ENCODE measurements around the gene TLR6. TPM values are rescaled to one million over a fixed set of nuclear protein-coding genes. Genes with fewer than 3 reads are reported as not detected.
A peak's percentile ranks its signal among the peaks of the same experiment; 100 is the strongest.

TLR6 gene, protein sequence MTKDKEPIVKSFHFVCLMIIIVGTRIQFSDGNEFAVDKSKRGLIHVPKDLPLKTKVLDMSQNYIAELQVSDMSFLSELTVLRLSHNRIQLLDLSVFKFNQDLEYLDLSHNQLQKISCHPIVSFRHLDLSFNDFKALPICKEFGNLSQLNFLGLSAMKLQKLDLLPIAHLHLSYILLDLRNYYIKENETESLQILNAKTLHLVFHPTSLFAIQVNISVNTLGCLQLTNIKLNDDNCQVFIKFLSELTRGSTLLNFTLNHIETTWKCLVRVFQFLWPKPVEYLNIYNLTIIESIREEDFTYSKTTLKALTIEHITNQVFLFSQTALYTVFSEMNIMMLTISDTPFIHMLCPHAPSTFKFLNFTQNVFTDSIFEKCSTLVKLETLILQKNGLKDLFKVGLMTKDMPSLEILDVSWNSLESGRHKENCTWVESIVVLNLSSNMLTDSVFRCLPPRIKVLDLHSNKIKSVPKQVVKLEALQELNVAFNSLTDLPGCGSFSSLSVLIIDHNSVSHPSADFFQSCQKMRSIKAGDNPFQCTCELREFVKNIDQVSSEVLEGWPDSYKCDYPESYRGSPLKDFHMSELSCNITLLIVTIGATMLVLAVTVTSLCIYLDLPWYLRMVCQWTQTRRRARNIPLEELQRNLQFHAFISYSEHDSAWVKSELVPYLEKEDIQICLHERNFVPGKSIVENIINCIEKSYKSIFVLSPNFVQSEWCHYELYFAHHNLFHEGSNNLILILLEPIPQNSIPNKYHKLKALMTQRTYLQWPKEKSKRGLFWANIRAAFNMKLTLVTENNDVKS
- total RNA-seq (2021; fragmentation: NEBNext Ultra II Directional; extraction: Animal tissue kit (Norgen Biotek cat#: 25700)), result 0.08 and 0.09 TPM in 2 replicates
- 0.02 TPM in 1 of 2 replicates, not detected in the other for polyA plus RNA-seq (2011; rRNA removed)
- polyA plus RNA-seq (2011; cell fraction: cytosol; rRNA removed), result 0.03 TPM
- 0.03 TPM for polyA plus RNA-seq (2011; cell fraction: nucleus; rRNA removed)
- polyA plus RNA-seq (2012, experiment 1 of 2), result 0.04 to 0.05 TPM (median 0.04 TPM) in 3 of 4 replicates, not detected in the other
- polyA plus RNA-seq (2012, experiment 2 of 2), result not detected
- polyA plus RNA-seq (2013, experiment 1 of 2), result 0.22 TPM
- 0.11 TPM for polyA plus RNA-seq (2013, experiment 2 of 2)
- 0.02 and 0.16 TPM in 2 replicates for polyA minus RNA-seq (2011; rRNA and poly(A)+ RNA removed)
- polyA minus RNA-seq (2011; cell fraction: cytosol; rRNA and poly(A)+ RNA removed), result not detected
- polyA minus RNA-seq (2011; cell fraction: nucleus; rRNA and poly(A)+ RNA removed), result not detected
- long read RNA-seq, experiment 1, result 0 reads
- long read RNA-seq, experiment 2, result 0 reads

DNA sequence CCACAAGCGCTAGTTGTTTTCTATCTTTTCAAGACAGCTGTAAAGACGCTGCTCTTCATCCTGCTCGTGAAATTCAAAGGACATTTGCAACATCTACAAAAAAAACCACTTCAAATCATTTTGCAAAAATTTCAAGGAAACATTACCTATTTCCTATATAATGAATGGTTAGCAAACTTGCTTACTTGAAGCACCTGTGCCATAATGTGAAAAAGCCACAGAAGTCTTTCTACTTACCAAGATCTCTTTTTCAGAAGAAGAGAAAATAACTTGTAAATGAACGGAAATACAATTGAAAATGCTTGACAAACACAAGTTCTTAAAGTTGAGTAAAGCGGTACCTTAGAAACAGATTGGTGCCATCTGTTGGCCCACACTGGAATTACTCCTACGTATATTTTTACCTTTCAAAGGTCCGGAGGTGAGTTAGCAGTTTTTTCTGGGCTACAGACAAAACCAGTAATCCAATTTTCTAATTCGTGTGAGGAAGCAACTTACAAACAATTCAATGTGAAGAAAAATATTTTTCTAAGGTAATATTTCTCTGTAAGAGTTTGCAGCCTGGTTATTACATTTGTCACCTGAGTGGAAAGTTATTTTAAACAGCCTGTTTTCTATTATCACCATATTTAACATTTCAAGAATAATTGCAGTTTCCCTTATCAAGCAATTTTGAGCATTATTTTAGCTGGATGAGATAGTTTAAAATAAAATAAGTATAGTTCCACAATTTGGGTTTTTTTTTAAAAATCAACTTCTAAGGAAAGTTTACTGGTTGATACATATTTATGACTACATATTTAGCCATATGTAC lies at the start of gene TLR6:
TLR6 (minus strand) TSS at position 294 of the 814 bp plus-strand sequence. CDS start 27,344 bp downstream, outside the sequence.
- FAIRE-seq (peak; percentile 87), DNase-seq (ENCODE audit: low read depth in 1 of 2, low spot score in 2 of 2) (peak in 1 of 2 experiments; percentile 63)
- Histone ChIP-seq H2BK12ac (ENCODE audit: low read depth, low read length) (no peak within 1 kb of the TSS), H3K23ac (ENCODE audit: insufficient read length) (no peak within 1 kb of the TSS), H2BK120ac (replicated peaks; ENCODE audit: low read depth, low read length) (no peak within 1 kb of the TSS), H2BK5ac (ENCODE audit: low read depth, low read length) (no peak within 1 kb of the TSS; the same call in 1 of the 2 replicates), H4K91ac (replicated peaks; ENCODE audit: insufficient read length, low read length) (no peak within 1 kb of the TSS), H3K36me3 (ENCODE audit: control insufficient read depth in 2 of 4, insufficient read depth in 4 of 4, low read length in 3 of 4) (no peaks in the 10 kb centered on the region), H3K4me1 (replicated peaks in 1 of 4; ENCODE audit: control insufficient read depth in 3 of 4, insufficient read depth in 4 of 4, low read length in 3 of 4) (peaks cover 0 to 3% (median 1%) of the 10 kb centered on the region in 4 experiments; a peak in 1 of 7 replicates), H4K20me1 (replicated peaks in 1 of 2; ENCODE audit: control insufficient read depth in 1 of 2, insufficient read depth in 2 of 2, low read length in 2 of 2) (no peaks in the 10 kb centered on the region), H4K5ac (ENCODE audit: insufficient read length, low read depth, low read length) (no peak within 1 kb of the TSS), H3K18ac (ENCODE audit: extremely low read depth, low read length) (peak within 1 kb of the TSS; percentile 63), H3K9ac (replicated peaks in 1 of 4; ENCODE audit: extremely low read depth in 1 of 4, low read depth in 3 of 4, low read length in 3 of 4) (no peak within 1 kb of the TSS), H3K4me3 (ENCODE audit: extremely low read depth in 1 of 4, insufficient read depth in 2 of 4, low read depth in 3 of 4, low read length in 4 of 4) (no peak within 1 kb of the TSS), H3K27me3 (replicated peaks in 1 of 4; ENCODE audit: control insufficient read depth in 3 of 4, extremely low read depth in 1 of 4, insufficient read depth in 3 of 4, low read length in 3 of 4) (no peaks in the 10 kb centered on the region), H2BK15ac (ENCODE audit: low read length) (no peak within 1 kb of the TSS), H2AFZ (ENCODE audit: low read length) (peak within 1 kb of the TSS; percentile 96), H3K79me1 (ENCODE audit: low read depth, low read length) (no peaks in the 10 kb centered on the region), H4K8ac (ENCODE audit: extremely low read depth, insufficient read depth, low read length) (no peak within 1 kb of the TSS), H3K9me3 (ENCODE audit: insufficient read depth in 2 of 2, low read depth in 1 of 2, low read length in 1 of 2) (no peaks in the 10 kb centered on the region), H3K27ac (ENCODE audit: low read depth, low read length) (no peak within 1 kb of the TSS), H3K23me2 (ENCODE audit: low read depth, low read length) (no peaks in the 10 kb centered on the region), H3K56ac (replicated peaks; ENCODE audit: insufficient read length, low read depth, low read length) (no peak within 1 kb of the TSS), H3K4me2 (ENCODE audit: insufficient read depth in 1 of 2, low read depth in 2 of 2, low read length in 2 of 2) (no peak within 1 kb of the TSS), H3K4ac (replicated peaks; ENCODE audit: insufficient read length, low read depth, low read length) (no peak within 1 kb of the TSS), H3K14ac (ENCODE audit: insufficient read length) (no peak within 1 kb of the TSS), H2AK5ac (ENCODE audit: low read depth, low read length) (no peak within 1 kb of the TSS), H2BK20ac (ENCODE audit: low read length) (no peak within 1 kb of the TSS), H3K79me2 (ENCODE audit: control insufficient read depth in 1 of 2, insufficient read depth in 2 of 2, low read length in 2 of 2) (no peaks in the 10 kb centered on the region)
- CTCF ChIA-PET (ENCODE audit: partially characterized antibody), result interaction anchor here (0.6 to 2.5 kb wide), 16 partner anchors 9 to 509 kb away, joined by 3 to 29 read pairs (median 4); no protein-coding TSS in a partner anchor
- POLR2A ChIA-PET (ENCODE audit: partially characterized antibody), result interaction anchor here (0.6 kb wide), 1 partner anchor 829 kb away, joined by 4 read pairs; no protein-coding TSS in a partner anchor
- WGBS, 2 experiments (ENCODE audit: extremely low coverage in 1 of 2, insufficient coverage in 1 of 2, insufficient read length in 1 of 2, insufficient replicate concordance in 2 of 2, low coverage in 1 of 2, low lambda C conversion rate in 2 of 2, missing lambda C conversion rate in 1 of 2), result 39% methylated on average over 8 of the region's 8 CpGs; no CpG with 5 or more reads in 1 of the 2 experiments
- TF ChIP-seq, protein P1, sequence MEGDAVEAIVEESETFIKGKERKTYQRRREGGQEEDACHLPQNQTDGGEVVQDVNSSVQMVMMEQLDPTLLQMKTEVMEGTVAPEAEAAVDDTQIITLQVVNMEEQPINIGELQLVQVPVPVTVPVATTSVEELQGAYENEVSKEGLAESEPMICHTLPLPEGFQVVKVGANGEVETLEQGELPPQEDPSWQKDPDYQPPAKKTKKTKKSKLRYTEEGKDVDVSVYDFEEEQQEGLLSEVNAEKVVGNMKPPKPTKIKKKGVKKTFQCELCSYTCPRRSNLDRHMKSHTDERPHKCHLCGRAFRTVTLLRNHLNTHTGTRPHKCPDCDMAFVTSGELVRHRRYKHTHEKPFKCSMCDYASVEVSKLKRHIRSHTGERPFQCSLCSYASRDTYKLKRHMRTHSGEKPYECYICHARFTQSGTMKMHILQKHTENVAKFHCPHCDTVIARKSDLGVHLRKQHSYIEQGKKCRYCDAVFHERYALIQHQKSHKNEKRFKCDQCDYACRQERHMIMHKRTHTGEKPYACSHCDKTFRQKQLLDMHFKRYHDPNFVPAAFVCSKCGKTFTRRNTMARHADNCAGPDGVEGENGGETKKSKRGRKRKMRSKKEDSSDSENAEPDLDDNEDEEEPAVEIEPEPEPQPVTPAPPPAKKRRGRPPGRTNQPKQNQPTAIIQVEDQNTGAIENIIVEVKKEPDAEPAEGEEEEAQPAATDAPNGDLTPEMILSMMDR (IDR thresholded peaks at IDR 0.05; ENCODE audit: control extremely low read depth in 1 of 3, insufficient read depth in 1 of 3, low read depth in 1 of 3, low read length in 3 of 3), result peak in 2 of 3 experiments; percentile 48 to 69; a peak in 2 of 4 replicates
- TF ChIP-seq MAFK (IDR thresholded peaks at IDR 0.05; ENCODE audit: low read depth, low read length), result peak; percentile 38; the same call in 1 of the 2 replicates
